Spleen (tissue), 11 donors: ENCODE data around the gene OR52B2. TPM values are rescaled to one million over a fixed set of nuclear protein-coding genes. Genes with fewer than 3 reads are reported as not detected.
A peak's percentile ranks its signal among the peaks of the same experiment; 100 is the strongest.

Source experiments
- DNase-seq: peaks from one replicate; pipeline ENCODE4 v3.0.0-alpha.2; 2020
- H3K27ac ChIP-seq, 8 donors: fragments of 200-600 bp; sonication (generic) in 7 of 8; 1 replicate in 4 of 8; 2 replicates in 4 of 8; pipeline versions ENCODE4 v1.5.0 to v1.8.0; 2016 to 2021; ENCODE audit warnings: inconsistent platforms in 4 of 8, mild to moderate bottlenecking in 4 of 8, moderate library complexity in 1 of 8
- H3K27me3 ChIP-seq, 7 donors: fragments of 200-600 bp; sonication (generic) in 6 of 7; replicated peaks in 1 of 7; 1 replicate in 4 of 7; 2 replicates in 3 of 7; pipeline versions ENCODE4 v1.5.0 to v1.8.0; 2016 to 2021; ENCODE audit warnings: inconsistent platforms in 3 of 7, mild to moderate bottlenecking in 1 of 7
- H3K36me3 ChIP-seq, 6 donors: fragments of 200-600 bp; sonication (generic) in 5 of 6; 1 replicate in 4 of 6; 2 replicates in 2 of 6; pipeline versions ENCODE4 v1.5.0 to v1.8.0; 2016 to 2021; ENCODE audit warnings: inconsistent platforms in 2 of 6
- H3K4me1 ChIP-seq, 6 donors: fragments of 200-600 bp; sonication (generic) in 5 of 6; 1 replicate in 3 of 6; 2 replicates in 3 of 6; pipeline versions ENCODE4 v1.5.0 to v1.8.0; 2016 to 2021; ENCODE audit warnings: inconsistent platforms in 3 of 6
- H3K4me3 ChIP-seq, 8 donors: fragments of 200-600 bp; sonication (generic) in 7 of 8; 1 replicate in 4 of 8; 2 replicates in 4 of 8; pipeline versions ENCODE4 v1.5.0 to v1.8.0; 2016 to 2021; ENCODE audit warnings: inconsistent platforms in 4 of 8, mild to moderate bottlenecking in 4 of 8, moderate library complexity in 2 of 8
- H3K9me3 ChIP-seq, 8 donors: fragments of 200-600 bp; sonication (generic) in 7 of 8; 1 replicate in 4 of 8; 2 replicates in 4 of 8; pipeline versions ENCODE4 v1.5.0 to v1.8.0; 2016 to 2021; ENCODE audit warnings: inconsistent platforms in 4 of 8
- CTCF ChIP-seq, 11 experiments: fragments of 200-600 bp in 7 of 11; fragments of 450-650 bp in 4 of 11; sonication (generic) in 4 of 11; IDR thresholded peaks in 8 of 11; conservative IDR thresholded peaks in 3 of 11; 1 replicate in 7 of 11; 2 replicates in 4 of 11; pipeline versions ENCODE4 v1.4.0 to v1.8.0; 2016 to 2021; ENCODE audit warnings: antibody characterized with exemption in 11 of 11, inconsistent platforms in 4 of 11, mild to moderate bottlenecking in 1 of 11
- POLR2A ChIP-seq, 3 donors: fragments of 450-650 bp; IDR thresholded peaks; one replicate each; pipeline ENCODE4 v1.5.1; 2017; ENCODE audit warnings: antibody characterized with exemption in 3 of 3, mild to moderate bottlenecking in 1 of 3
- POLR2AphosphoS5 ChIP-seq, 3 donors: sonication (generic); formaldehyde crosslinking; IDR thresholded peaks; one replicate each; pipeline ENCODE4 v1.5.1; 2017; ENCODE audit warnings: antibody characterized with exemption in 3 of 3
- WGBS, 5 donors: extraction: QIAGEN DNeasy Blood & Tissue Kit in 3 of 5; methylation state at CpG; one replicate each; pipeline versions ENCODE4 v1.1.5 to v1.1.7; 2013 to 2018; 5-methylcytosine and 5-hydroxymethylcytosine counted together
- intact Hi-C: fragments of 100-400 bp; cut with DNase I; formaldehyde crosslinking; loops from one replicate; pipeline ENCODE4 v1.15.0; 2023; ENCODE audit warnings: low total_unique reads
- polyA plus RNA-seq, 3 donors: library from polyadenylated mRNA; stranded (reverse); fragments of 200-250 nt; gene quantifications; one replicate each; pipeline ENCODE4 v1.2.1, GENCODE V29; 2013
- total RNA-seq, 7 donors: library from RNA; depleted of rRNA in 3 of 7; stranded (reverse); fragments of >200 nt in 3 of 7; fragmentation: NEBNext Ultra II Directional in 4 of 7; extraction: Animal tissue kit (Norgen Biotek cat#: 25700) in 4 of 7; gene quantifications; one replicate each; pipeline versions ENCODE4 v1.1.0 to v1.2.1, GENCODE V29; 2016 to 2021
- donor health status: healthy with polysubstance abuse.
- donor health status: DM: no; HTN: no; CAD: no; lungs with moderate emphysema.
- donor health status: DM: no; HTN: no; CAD: no.
- donor health status: Bipolar disorder and iron deficiency.
- donor health status: healthy.
- donor health status: DM: no; HTN: no; CAD: no.
- donor health status: DM: yes; HTN: yes; CAD: no.

The OR52B2 gene
- total and polyA plus RNA-seq, 10 donors: 1.2 TPM; not detected in 9

GRCh38 chr11:6205366-6205765 is 35.2 kb upstream of the OR52B2 start, which contains the start of gene C11orf42:
C11orf42 (plus strand) TSS chr11:6205557; CDS start chr11:6205616, 59 bp downstream.
- H3K9me3 ChIP-seq: no peaks in the 10 kb centered on the region
- no peak within 1 kb of the TSS for H3K4me3 ChIP-seq
- H3K4me1 ChIP-seq: peaks cover 0 to 53% (median 4%) of the 10 kb centered on the region in 6 donors
- H3K27me3 ChIP-seq: no peaks in the 10 kb centered on the region
- H3K36me3 ChIP-seq: peaks cover 0 to 57% (median 29%) of the 10 kb centered on the region in 6 donors
- WGBS, 5 donors: 81 to 94% (median 93%) methylated on average over 1 of the region's 1 CpG
- intact Hi-C loops: no loop called here
- peak within 1 kb of the TSS in 6 of 8 donors; percentile 36 to 94 (median 87) for H3K27ac ChIP-seq
- no peak for DNase-seq
- TF ChIP-seq POLR2AphosphoS5 (IDR thresholded peaks at IDR 0.05): no peak
- no peak for TF ChIP-seq CTCF (IDR thresholded peaks at IDR 0.05 in 8 of 11, conservative IDR thresholded peaks at IDR 0.05 in 3 of 11)
- TF ChIP-seq POLR2A (IDR thresholded peaks at IDR 0.05): no peak

- Histone ChIP-seq H3K27me3 (no peaks in the 10 kb centered on the region), H3K36me3 (peaks cover 0 to 51% (median 23%) of the 10 kb centered on the region in 6 donors), H3K27ac (peak overlapping the region in 6 of 8 donors; percentile 36 to 94 (median 87)), H3K4me3 (no peak overlapping the region), H3K4me1 (peaks cover 0 to 59% (median 4%) of the 10 kb centered on the region in 6 donors), H3K9me3 (no peaks in the 10 kb centered on the region)
- intact Hi-C loops: no loop called here
- WGBS, 5 donors: 70 to 95% (median 84%) methylated on average over 1 of the region's 1 CpG
- no peak for DNase-seq
- TF ChIP-seq POLR2A (IDR thresholded peaks at IDR 0.05) (no peak), CTCF (IDR thresholded peaks at IDR 0.05 in 8 of 11, conservative IDR thresholded peaks at IDR 0.05 in 3 of 11) (no peak), POLR2AphosphoS5 (IDR thresholded peaks at IDR 0.05) (no peak)
Measured at GRCh38 chr11:6204706-6205105, 34.6 kb upstream of the OR52B2 start.

GRCh38 chr11:6203327-6203726 is 33.2 kb upstream of the OR52B2 start:
- Histone ChIP-seq H3K9me3 (no peaks in the 10 kb centered on the region), H3K4me3 (no peak overlapping the region), H3K36me3 (peaks cover 0 to 37% (median 18%) of the 10 kb centered on the region in 6 donors), H3K27ac (peak overlapping the region in 5 of 8 donors; percentile 75 to 94 (median 89)), H3K4me1 (peaks cover 0 to 60% (median 4%) of the 10 kb centered on the region in 6 donors), H3K27me3 (no peaks in the 10 kb centered on the region)
- 23 to 36% (median 28%) methylated on average over 3 of the region's 3 CpGs for WGBS, 5 donors
- DNase-seq: no peak
- TF ChIP-seq CTCF (IDR thresholded peaks at IDR 0.05 in 8 of 11, conservative IDR thresholded peaks at IDR 0.05 in 3 of 11) (no peak), POLR2A (IDR thresholded peaks at IDR 0.05) (no peak), POLR2AphosphoS5 (IDR thresholded peaks at IDR 0.05) (no peak)
- intact Hi-C loops: no loop called here

GRCh38 chr11:6202041-6202440 is 31.9 kb upstream of the OR52B2 start:
- no peak for DNase-seq
- peak overlapping the region in 7 of 8 donors; percentile 75 to 94 (median 85) for H3K27ac ChIP-seq
- no peaks in the 10 kb centered on the region for H3K9me3 ChIP-seq
- H3K4me3 ChIP-seq: peak overlapping the region in 1 of 8 donors; percentile 33
- H3K36me3 ChIP-seq: peaks cover 0 to 26% (median 11%) of the 10 kb centered on the region in 6 donors
- WGBS, 5 donors: 62 to 87% (median 76%) methylated on average over 1 of the region's 1 CpG
- intact Hi-C loops: no loop called here
- H3K4me1 ChIP-seq: peaks cover 0 to 60% (median 4%) of the 10 kb centered on the region in 6 donors
- TF ChIP-seq POLR2A (IDR thresholded peaks at IDR 0.05): no peak
- H3K27me3 ChIP-seq: no peaks in the 10 kb centered on the region
